Effector memory CD8-positive, alpha-beta T cell (primary cell): ENCODE data around the gene TNIP2.

Experiments used
- ATAC-seq: fragments of 150-1000 bp; cut with Tn5 transposase; replicated peaks from 2 replicates; pipeline ENCODE4 v1.10.0; 2021; ENCODE audit warnings: mild to moderate bottlenecking, moderate library complexity
- DNase-seq, 3 experiments: peaks; one replicate each; pipeline ENCODE4 v3.0.0; 2021
- H3K27ac Mint-ChIP-seq, 2 donors: one replicate each; pipeline ENCODE4 v1.8.0; 2022; ENCODE audit warnings: mild to moderate bottlenecking in 2 of 2, mixed read lengths in 2 of 2, moderate library complexity in 2 of 2
- H3K27me3 Mint-ChIP-seq, 2 donors: one replicate each; pipeline ENCODE4 v1.8.0; 2022; ENCODE audit warnings: mixed read lengths in 2 of 2
- H3K36me3 Mint-ChIP-seq: one replicate; pipeline ENCODE4 v1.8.0; 2022; ENCODE audit warnings: mild to moderate bottlenecking, moderate library complexity, mixed read lengths; ENCODE audit not compliant: insufficient read depth
- H3K4me1 Mint-ChIP-seq, 2 donors: one replicate each; pipeline ENCODE4 v1.8.0; 2022; ENCODE audit warnings: low read depth in 2 of 2, mixed read lengths in 2 of 2
- H3K4me3 Mint-ChIP-seq, 2 donors: one replicate each; pipeline ENCODE4 v1.8.0; 2022; ENCODE audit warnings: mild to moderate bottlenecking in 2 of 2, mixed read lengths in 2 of 2, moderate library complexity in 2 of 2
- H3K9me3 Mint-ChIP-seq, 2 donors: one replicate each; pipeline ENCODE4 v1.8.0; 2022; ENCODE audit warnings: mixed read lengths in 2 of 2

The TNIP2 gene

GRCh38 chr4:2797545-2798305 lies 41.6 kb upstream of the TNIP2 start:
- peaks cover 24 to 33% of the 10 kb centered on the region in 2 donors for H3K4me1 Mint-ChIP-seq
- no peaks in the 10 kb centered on the region for H3K36me3 Mint-ChIP-seq
- H3K4me3 Mint-ChIP-seq: peak overlapping the region; percentile 69 to 71
- H3K9me3 Mint-ChIP-seq: no peaks in the 10 kb centered on the region
- H3K27ac Mint-ChIP-seq: peak overlapping the region; percentile 75 to 91
- DNase-seq: no peak
- no peaks in the 10 kb centered on the region for H3K27me3 Mint-ChIP-seq
- ATAC-seq: peak; percentile 56

- DNase-seq (no peak), ATAC-seq (no peak)
- Mint-ChIP-seq H3K4me1 (peaks cover 24 to 35% of the 10 kb centered on the region in 2 donors), H3K9me3 (no peaks in the 10 kb centered on the region), H3K4me3 (no peak overlapping the region), H3K36me3 (no peaks in the 10 kb centered on the region), H3K27ac (no peak overlapping the region), H3K27me3 (no peaks in the 10 kb centered on the region)
Measured at GRCh38 chr4:2796849-2797544, 40.9 kb upstream of the TNIP2 start.

- peaks cover 20 to 39% of the 10 kb centered on the region in 2 donors for H3K4me1 Mint-ChIP-seq
- no peak for ATAC-seq
- H3K27me3 Mint-ChIP-seq: no peaks in the 10 kb centered on the region
- DNase-seq: no peak
- H3K9me3 Mint-ChIP-seq: no peaks in the 10 kb centered on the region
- no peaks in the 10 kb centered on the region for H3K36me3 Mint-ChIP-seq
- no peak overlapping the region for H3K27ac Mint-ChIP-seq
- H3K4me3 Mint-ChIP-seq: peak overlapping the region in 1 of 2 donors; percentile 14
Measured at GRCh38 chr4:2795893-2796848, 40.0 kb upstream of the TNIP2 start.

- H3K36me3 Mint-ChIP-seq: no peaks in the 10 kb centered on the region
- no peak for DNase-seq
- H3K9me3 Mint-ChIP-seq: no peaks in the 10 kb centered on the region
- no peak overlapping the region for H3K27ac Mint-ChIP-seq
- H3K27me3 Mint-ChIP-seq: no peaks in the 10 kb centered on the region
- H3K4me3 Mint-ChIP-seq: peak overlapping the region in 1 of 2 donors; percentile 81
- peaks cover 20 to 39% of the 10 kb centered on the region in 2 donors for H3K4me1 Mint-ChIP-seq
- ATAC-seq: no peak
Measured at GRCh38 chr4:2795300-2795892, 39.3 kb upstream of the TNIP2 start.

- DNase-seq (no peak), ATAC-seq (no peak)
- no peaks in the 10 kb centered on the region for H3K9me3 Mint-ChIP-seq
- H3K27ac Mint-ChIP-seq: peak overlapping the region in 1 of 2 donors; percentile 20
- no peaks in the 10 kb centered on the region for H3K27me3 Mint-ChIP-seq
- H3K36me3 Mint-ChIP-seq: no peaks in the 10 kb centered on the region
- H3K4me1 Mint-ChIP-seq: peaks cover 20 to 35% of the 10 kb centered on the region in 2 donors
- H3K4me3 Mint-ChIP-seq: peak overlapping the region; percentile 80 to 81
Measured at GRCh38 chr4:2794486-2795299, 38.6 kb upstream of the TNIP2 start.

- DNase-seq (no peak), ATAC-seq (no peak)
- peak overlapping the region; percentile 80 to 81 for H3K4me3 Mint-ChIP-seq
- no peaks in the 10 kb centered on the region for H3K36me3 Mint-ChIP-seq
- peak overlapping the region; percentile 10 to 79 for H3K27ac Mint-ChIP-seq
- H3K27me3 Mint-ChIP-seq: no peaks in the 10 kb centered on the region
- H3K9me3 Mint-ChIP-seq: no peaks in the 10 kb centered on the region
- peaks cover 22 to 38% of the 10 kb centered on the region in 2 donors for H3K4me1 Mint-ChIP-seq
Measured at GRCh38 chr4:2793586-2794485, 37.7 kb upstream of the TNIP2 start.

- Mint-ChIP-seq H3K27me3 (no peaks in the 10 kb centered on the region), H3K27ac (peak within 1 kb of the TSS; percentile 71 to 79), H3K4me1 (peaks cover 17 to 33% of the 10 kb centered on the region in 2 donors), H3K36me3 (no peaks in the 10 kb centered on the region), H3K9me3 (no peaks in the 10 kb centered on the region), H3K4me3 (peak within 1 kb of the TSS; percentile 80 to 81)
- ATAC-seq (peak; percentile 71), DNase-seq (no peak)
Measured at GRCh38 chr4:2792711-2793585, 36.8 kb upstream of the TNIP2 start, which contains the start of gene SH3BP2. SH3BP2 (plus strand) TSS chr4:2793085; CDS start chr4:2820618, 27,533 bp downstream.

GRCh38 chr4:2792396-2792710 lies 36.2 kb upstream of the TNIP2 start:
- H3K27me3 Mint-ChIP-seq: no peaks in the 10 kb centered on the region
- no peaks in the 10 kb centered on the region for H3K36me3 Mint-ChIP-seq
- ATAC-seq (no peak), DNase-seq (no peak)
- no peaks in the 10 kb centered on the region for H3K9me3 Mint-ChIP-seq
- H3K4me1 Mint-ChIP-seq: peaks cover 21 to 38% of the 10 kb centered on the region in 2 donors
- peak overlapping the region; percentile 41 to 45 for H3K4me3 Mint-ChIP-seq
- peak overlapping the region; percentile 38 to 71 for H3K27ac Mint-ChIP-seq

- Mint-ChIP-seq H3K9me3 (no peaks in the 10 kb centered on the region), H3K4me1 (peaks cover 26 to 41% of the 10 kb centered on the region in 2 donors), H3K4me3 (peak overlapping the region; percentile 41 to 45), H3K36me3 (no peaks in the 10 kb centered on the region), H3K27ac (peak overlapping the region; percentile 38 to 71), H3K27me3 (no peaks in the 10 kb centered on the region)
- DNase-seq: no peak
- no peak for ATAC-seq
Measured at GRCh38 chr4:2791518-2792395, 35.6 kb upstream of the TNIP2 start.
